ENCODE measurements around the gene RAB8A.

- TF ChIP-seq EZH2phosphoT487 (IDR thresholded peaks at IDR 0.05; ENCODE audit: unreplicated experiment) (no peak), CTCF (conservative IDR thresholded peaks at IDR 0.05; ENCODE audit: low read depth in 2 of 2) (no peak), EZH2 (IDR thresholded peaks at IDR 0.05; ENCODE audit: low read depth, unreplicated experiment) (no peak), STAT1 (IDR thresholded peaks at IDR 0.05; ENCODE audit: unreplicated experiment) (no peak), REST (IDR thresholded peaks at IDR 0.05; ENCODE audit: unreplicated experiment) (no peak), POLR2AphosphoS5 (IDR thresholded peaks at IDR 0.05; ENCODE audit: low read depth) (no peak), ETS1 (IDR thresholded peaks at IDR 0.05) (no peak), JUNB (IDR thresholded peaks at IDR 0.05; ENCODE audit: unreplicated experiment) (no peak), ZNF114 (CRISPR knock-in tag; IDR thresholded peaks at IDR 0.05) (no peak), NANOG (IDR thresholded peaks at IDR 0.05; ENCODE audit: borderline replicate concordance) (no peak), CREB1 (CRISPR knock-in tag; IDR thresholded peaks at IDR 0.05; ENCODE audit: low read depth) (no peak), ZNF331 (CRISPR knock-in tag; IDR thresholded peaks at IDR 0.05; ENCODE audit: low read depth) (no peak)
Measured at GRCh38 chr19:16156904-16157303, 45.2 kb downstream of the RAB8A start.

All from GM23338 (cell line).